Measurements from ENCODE around the gene CTCFL. TPM values are rescaled to one million over a fixed set of nuclear protein-coding genes. Genes with fewer than 3 reads are reported as not detected.

The CTCFL gene
- total and polyA plus RNA-seq, 2 of the 8 experiments (the other 6 are each of a cell fraction or from before 2014, with no cell fraction given): 0.30 to 0.80 TPM

GRCh38 chr20:57460781-57461465, 64.0 kb downstream of the CTCFL start (continued):
- TF ChIP-seq CHD7 (IDR thresholded peaks at IDR 0.05; ENCODE audit: insufficient replicate concordance, low read length) (no peak), CTBP2 (IDR thresholded peaks at IDR 0.05; ENCODE audit: borderline replicate concordance, insufficient read depth, insufficient read length, low read length) (no peak), JUND (IDR thresholded peaks at IDR 0.05; ENCODE audit: low read length) (no peak), HDAC6 (IDR thresholded peaks at IDR 0.05; ENCODE audit: low read depth, low read length) (no peak), BACH1 (IDR thresholded peaks at IDR 0.05; ENCODE audit: low read length) (no peak), CEBPB (IDR thresholded peaks at IDR 0.05; ENCODE audit: low read depth, low read length) (no peak), MAFK (IDR thresholded peaks at IDR 0.05; ENCODE audit: low read depth, low read length) (no peak), EGR1 (IDR thresholded peaks at IDR 0.05; ENCODE audit: borderline replicate concordance, low read depth, low read length) (no peak), EP300 (IDR thresholded peaks at IDR 0.05; ENCODE audit: borderline replicate concordance in 1 of 2, low read depth in 2 of 2, low read length in 2 of 2) (no peak)

Data from H1 (cell line).